Measurements from ENCODE around the gene FER1L5. TPM values are rescaled to one million over a fixed set of nuclear protein-coding genes. Genes with fewer than 3 reads are reported as not detected.

Gene FER1L5
- total and polyA plus RNA-seq, 2 experiments from 2014 or later: 0.18 to 0.76 TPM

DNA sequence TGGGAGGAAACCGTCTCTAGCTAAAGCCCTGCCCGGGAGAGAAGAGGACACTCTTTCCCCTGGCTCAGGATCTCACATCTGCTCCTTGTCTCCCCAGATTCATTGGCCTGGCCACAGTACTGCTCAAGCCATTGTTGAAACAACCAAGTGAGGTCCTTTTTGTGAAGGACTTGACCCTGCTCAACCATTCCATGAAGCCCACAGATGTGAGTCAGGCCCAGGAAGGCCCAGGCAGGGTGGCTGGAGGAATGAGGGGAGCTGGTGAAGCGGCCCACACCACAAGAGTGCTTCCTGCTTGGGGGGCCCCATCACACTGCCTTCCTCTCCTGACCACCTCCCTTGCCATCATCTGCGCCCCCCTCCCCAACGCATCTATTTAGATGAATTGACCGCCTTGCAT lies 5.1 kb downstream of the FER1L5 start:
- Mint-ChIP-seq H3K36me3 (ENCODE audit: low read depth) (peaks cover 5% of the 10 kb centered on the region), H3K9me3 (no peaks in the 10 kb centered on the region), H3K27me3 (ENCODE audit: insufficient read depth, low read depth, poor library complexity) (peaks cover 8% of the 10 kb centered on the region), H3K27ac (no peak overlapping the region), H3K4me1 (peaks cover 4% of the 10 kb centered on the region; the same call in 2 of the 3 replicates), H3K4me3 (no peak overlapping the region)
- H3K79me2 ChIP-seq (replicated peaks; ENCODE audit: insufficient read depth): no peaks in the 10 kb centered on the region
- no peaks in the 10 kb centered on the region for H3K36me3 ChIP-seq (ENCODE audit: insufficient read depth)
- H3K4me2 ChIP-seq: no peak overlapping the region
- H3K27ac ChIP-seq (ENCODE audit: low read depth): no peak overlapping the region
- no peaks in the 10 kb centered on the region for H3K4me1 ChIP-seq (ENCODE audit: insufficient read depth)
- TF ChIP-seq ZNF114 (CRISPR knock-in tag; IDR thresholded peaks at IDR 0.05): no peak
- TF ChIP-seq JUNB (IDR thresholded peaks at IDR 0.05; ENCODE audit: unreplicated experiment): no peak
- TF ChIP-seq, protein P1, sequence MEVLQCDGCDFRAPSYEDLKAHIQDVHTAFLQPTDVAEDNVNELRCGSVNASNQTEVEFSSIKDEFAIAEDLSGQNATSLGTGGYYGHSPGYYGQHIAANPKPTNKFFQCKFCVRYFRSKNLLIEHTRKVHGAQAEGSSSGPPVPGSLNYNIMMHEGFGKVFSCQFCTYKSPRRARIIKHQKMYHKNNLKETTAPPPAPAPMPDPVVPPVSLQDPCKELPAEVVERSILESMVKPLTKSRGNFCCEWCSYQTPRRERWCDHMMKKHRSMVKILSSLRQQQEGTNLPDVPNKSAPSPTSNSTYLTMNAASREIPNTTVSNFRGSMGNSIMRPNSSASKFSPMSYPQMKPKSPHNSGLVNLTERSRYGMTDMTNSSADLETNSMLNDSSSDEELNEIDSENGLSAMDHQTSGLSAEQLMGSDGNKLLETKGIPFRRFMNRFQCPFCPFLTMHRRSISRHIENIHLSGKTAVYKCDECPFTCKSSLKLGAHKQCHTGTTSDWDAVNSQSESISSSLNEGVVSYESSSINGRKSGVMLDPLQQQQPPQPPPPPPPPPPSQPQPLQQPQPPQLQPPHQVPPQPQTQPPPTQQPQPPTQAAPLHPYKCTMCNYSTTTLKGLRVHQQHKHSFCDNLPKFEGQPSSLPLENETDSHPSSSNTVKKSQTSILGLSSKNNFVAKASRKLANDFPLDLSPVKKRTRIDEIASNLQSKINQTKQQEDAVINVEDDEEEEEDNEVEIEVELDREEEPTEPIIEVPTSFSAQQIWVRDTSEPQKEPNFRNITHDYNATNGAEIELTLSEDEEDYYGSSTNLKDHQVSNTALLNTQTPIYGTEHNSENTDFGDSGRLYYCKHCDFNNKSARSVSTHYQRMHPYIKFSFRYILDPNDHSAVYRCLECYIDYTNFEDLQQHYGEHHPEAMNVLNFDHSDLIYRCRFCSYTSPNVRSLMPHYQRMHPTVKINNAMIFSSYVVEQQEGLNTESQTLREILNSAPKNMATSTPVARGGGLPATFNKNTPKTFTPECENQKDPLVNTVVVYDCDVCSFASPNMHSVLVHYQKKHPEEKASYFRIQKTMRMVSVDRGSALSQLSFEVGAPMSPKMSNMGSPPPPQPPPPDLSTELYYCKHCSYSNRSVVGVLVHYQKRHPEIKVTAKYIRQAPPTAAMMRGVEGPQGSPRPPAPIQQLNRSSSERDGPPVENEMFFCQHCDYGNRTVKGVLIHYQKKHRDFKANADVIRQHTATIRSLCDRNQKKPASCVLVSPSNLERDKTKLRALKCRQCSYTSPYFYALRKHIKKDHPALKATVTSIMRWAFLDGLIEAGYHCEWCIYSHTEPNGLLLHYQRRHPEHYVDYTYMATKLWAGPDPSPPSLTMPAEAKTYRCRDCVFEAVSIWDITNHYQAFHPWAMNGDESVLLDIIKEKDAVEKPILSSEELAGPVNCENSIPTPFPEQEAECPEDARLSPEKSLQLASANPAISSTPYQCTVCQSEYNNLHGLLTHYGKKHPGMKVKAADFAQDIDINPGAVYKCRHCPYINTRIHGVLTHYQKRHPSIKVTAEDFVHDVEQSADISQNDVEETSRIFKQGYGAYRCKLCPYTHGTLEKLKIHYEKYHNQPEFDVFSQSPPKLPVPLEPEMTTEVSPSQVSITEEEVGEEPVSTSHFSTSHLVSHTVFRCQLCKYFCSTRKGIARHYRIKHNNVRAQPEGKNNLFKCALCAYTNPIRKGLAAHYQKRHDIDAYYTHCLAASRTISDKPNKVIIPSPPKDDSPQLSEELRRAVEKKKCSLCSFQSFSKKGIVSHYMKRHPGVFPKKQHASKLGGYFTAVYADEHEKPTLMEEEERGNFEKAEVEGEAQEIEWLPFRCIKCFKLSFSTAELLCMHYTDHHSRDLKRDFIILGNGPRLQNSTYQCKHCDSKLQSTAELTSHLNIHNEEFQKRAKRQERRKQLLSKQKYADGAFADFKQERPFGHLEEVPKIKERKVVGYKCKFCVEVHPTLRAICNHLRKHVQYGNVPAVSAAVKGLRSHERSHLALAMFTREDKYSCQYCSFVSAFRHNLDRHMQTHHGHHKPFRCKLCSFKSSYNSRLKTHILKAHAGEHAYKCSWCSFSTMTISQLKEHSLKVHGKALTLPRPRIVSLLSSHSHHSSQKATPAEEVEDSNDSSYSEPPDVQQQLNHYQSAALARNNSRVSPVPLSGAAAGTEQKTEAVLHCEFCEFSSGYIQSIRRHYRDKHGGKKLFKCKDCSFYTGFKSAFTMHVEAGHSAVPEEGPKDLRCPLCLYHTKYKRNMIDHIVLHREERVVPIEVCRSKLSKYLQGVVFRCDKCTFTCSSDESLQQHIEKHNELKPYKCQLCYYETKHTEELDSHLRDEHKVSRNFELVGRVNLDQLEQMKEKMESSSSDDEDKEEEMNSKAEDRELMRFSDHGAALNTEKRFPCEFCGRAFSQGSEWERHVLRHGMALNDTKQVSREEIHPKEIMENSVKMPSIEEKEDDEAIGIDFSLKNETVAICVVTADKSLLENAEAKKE (CRISPR knock-in tag; IDR thresholded peaks at IDR 0.05): no peak
- TF ChIP-seq STAT1 (IDR thresholded peaks at IDR 0.05; ENCODE audit: unreplicated experiment): no peak
- no peak for TF ChIP-seq POLR2AphosphoS5 (IDR thresholded peaks at IDR 0.05; ENCODE audit: low read depth)
- TF ChIP-seq, protein P2, sequence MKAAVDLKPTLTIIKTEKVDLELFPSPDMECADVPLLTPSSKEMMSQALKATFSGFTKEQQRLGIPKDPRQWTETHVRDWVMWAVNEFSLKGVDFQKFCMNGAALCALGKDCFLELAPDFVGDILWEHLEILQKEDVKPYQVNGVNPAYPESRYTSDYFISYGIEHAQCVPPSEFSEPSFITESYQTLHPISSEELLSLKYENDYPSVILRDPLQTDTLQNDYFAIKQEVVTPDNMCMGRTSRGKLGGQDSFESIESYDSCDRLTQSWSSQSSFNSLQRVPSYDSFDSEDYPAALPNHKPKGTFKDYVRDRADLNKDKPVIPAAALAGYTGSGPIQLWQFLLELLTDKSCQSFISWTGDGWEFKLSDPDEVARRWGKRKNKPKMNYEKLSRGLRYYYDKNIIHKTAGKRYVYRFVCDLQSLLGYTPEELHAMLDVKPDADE (IDR thresholded peaks at IDR 0.05): no peak
- TF ChIP-seq EZH2phosphoT487 (IDR thresholded peaks at IDR 0.05; ENCODE audit: unreplicated experiment): no peak
- TF ChIP-seq, protein P3, sequence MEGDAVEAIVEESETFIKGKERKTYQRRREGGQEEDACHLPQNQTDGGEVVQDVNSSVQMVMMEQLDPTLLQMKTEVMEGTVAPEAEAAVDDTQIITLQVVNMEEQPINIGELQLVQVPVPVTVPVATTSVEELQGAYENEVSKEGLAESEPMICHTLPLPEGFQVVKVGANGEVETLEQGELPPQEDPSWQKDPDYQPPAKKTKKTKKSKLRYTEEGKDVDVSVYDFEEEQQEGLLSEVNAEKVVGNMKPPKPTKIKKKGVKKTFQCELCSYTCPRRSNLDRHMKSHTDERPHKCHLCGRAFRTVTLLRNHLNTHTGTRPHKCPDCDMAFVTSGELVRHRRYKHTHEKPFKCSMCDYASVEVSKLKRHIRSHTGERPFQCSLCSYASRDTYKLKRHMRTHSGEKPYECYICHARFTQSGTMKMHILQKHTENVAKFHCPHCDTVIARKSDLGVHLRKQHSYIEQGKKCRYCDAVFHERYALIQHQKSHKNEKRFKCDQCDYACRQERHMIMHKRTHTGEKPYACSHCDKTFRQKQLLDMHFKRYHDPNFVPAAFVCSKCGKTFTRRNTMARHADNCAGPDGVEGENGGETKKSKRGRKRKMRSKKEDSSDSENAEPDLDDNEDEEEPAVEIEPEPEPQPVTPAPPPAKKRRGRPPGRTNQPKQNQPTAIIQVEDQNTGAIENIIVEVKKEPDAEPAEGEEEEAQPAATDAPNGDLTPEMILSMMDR (conservative IDR thresholded peaks at IDR 0.05; ENCODE audit: low read depth in 2 of 2): no peak
- TF ChIP-seq NANOG (IDR thresholded peaks at IDR 0.05; ENCODE audit: borderline replicate concordance): no peak
- TF ChIP-seq, protein P4, sequence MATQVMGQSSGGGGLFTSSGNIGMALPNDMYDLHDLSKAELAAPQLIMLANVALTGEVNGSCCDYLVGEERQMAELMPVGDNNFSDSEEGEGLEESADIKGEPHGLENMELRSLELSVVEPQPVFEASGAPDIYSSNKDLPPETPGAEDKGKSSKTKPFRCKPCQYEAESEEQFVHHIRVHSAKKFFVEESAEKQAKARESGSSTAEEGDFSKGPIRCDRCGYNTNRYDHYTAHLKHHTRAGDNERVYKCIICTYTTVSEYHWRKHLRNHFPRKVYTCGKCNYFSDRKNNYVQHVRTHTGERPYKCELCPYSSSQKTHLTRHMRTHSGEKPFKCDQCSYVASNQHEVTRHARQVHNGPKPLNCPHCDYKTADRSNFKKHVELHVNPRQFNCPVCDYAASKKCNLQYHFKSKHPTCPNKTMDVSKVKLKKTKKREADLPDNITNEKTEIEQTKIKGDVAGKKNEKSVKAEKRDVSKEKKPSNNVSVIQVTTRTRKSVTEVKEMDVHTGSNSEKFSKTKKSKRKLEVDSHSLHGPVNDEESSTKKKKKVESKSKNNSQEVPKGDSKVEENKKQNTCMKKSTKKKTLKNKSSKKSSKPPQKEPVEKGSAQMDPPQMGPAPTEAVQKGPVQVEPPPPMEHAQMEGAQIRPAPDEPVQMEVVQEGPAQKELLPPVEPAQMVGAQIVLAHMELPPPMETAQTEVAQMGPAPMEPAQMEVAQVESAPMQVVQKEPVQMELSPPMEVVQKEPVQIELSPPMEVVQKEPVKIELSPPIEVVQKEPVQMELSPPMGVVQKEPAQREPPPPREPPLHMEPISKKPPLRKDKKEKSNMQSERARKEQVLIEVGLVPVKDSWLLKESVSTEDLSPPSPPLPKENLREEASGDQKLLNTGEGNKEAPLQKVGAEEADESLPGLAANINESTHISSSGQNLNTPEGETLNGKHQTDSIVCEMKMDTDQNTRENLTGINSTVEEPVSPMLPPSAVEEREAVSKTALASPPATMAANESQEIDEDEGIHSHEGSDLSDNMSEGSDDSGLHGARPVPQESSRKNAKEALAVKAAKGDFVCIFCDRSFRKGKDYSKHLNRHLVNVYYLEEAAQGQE (IDR thresholded peaks at IDR 0.05; ENCODE audit: unreplicated experiment): no peak
- no peak for TF ChIP-seq ZNF331 (CRISPR knock-in tag; IDR thresholded peaks at IDR 0.05; ENCODE audit: low read depth)
- TF ChIP-seq CREB1 (CRISPR knock-in tag; IDR thresholded peaks at IDR 0.05; ENCODE audit: low read depth): no peak
- TF ChIP-seq EZH2 (IDR thresholded peaks at IDR 0.05; ENCODE audit: low read depth, unreplicated experiment): no peak
- H3F3A ChIP-seq (replicated peaks; ENCODE audit: low read depth): no peaks in the 10 kb centered on the region
- no peak overlapping the region for H3K4me3 ChIP-seq
- H4K20me1 ChIP-seq (replicated peaks; ENCODE audit: insufficient read depth): no peaks in the 10 kb centered on the region
- DNase-seq (ENCODE audit: low spot score) (no peak), ATAC-seq (no peak)
- H2AFZ ChIP-seq: no peak overlapping the region
- no peaks in the 10 kb centered on the region; the same call in 1 of the 2 replicates for H3K9me2 ChIP-seq (ENCODE audit: insufficient read depth)
- H3K27me3 ChIP-seq (ENCODE audit: insufficient read depth): no peaks in the 10 kb centered on the region
